Activated CD4-positive, alpha-beta T cell treated with anti-CD3 and anti-CD28 coated beads, Interleukin-2, amount 50 U/mL, for 48 hours (primary cell): ENCODE data around the gene YPEL1.
A peak's percentile ranks its signal among the peaks of the same experiment; 100 is the strongest.
"Not testable (repeated sequence)": the region's sequence is repeated elsewhere in the genome, so short reads cannot be mapped to it uniquely, and the experiment has no call there.

Experiments
- DNase-seq, 2 experiments: peaks; one replicate each; pipeline ENCODE4 v3.0.0-alpha.2; 2020

YPEL1 gene

GRCh38 chr22:21753374-21754111 is 17.9 kb upstream of the YPEL1 start:
- DNase-seq = no peak

- DNase-seq = no peak
These were observed 16.7 kb upstream of the YPEL1 start for GRCh38 chr22:21752276-21752675.

- no peak for DNase-seq
These were observed 10.4 kb upstream of the YPEL1 start for GRCh38 chr22:21745948-21746347.

GRCh38 chr22:21744917-21745316 is 9.3 kb upstream of the YPEL1 start:
- DNase-seq = not testable (repeated sequence)

- DNase-seq = no peak
These were observed 6.2 kb upstream of the YPEL1 start for GRCh38 chr22:21741790-21742189.

- DNase-seq = no peak
These were observed 5.5 kb upstream of the YPEL1 start for GRCh38 chr22:21741059-21741458.

- DNase-seq = no peak
These were observed 4.3 kb upstream of the YPEL1 start for GRCh38 chr22:21739828-21740377.

- no peak for DNase-seq
These were observed 3.4 kb upstream of the YPEL1 start for GRCh38 chr22:21738966-21739365.

GRCh38 chr22:21738081-21738480 is 2.5 kb upstream of the YPEL1 start:
- no peak for DNase-seq

- no peak for DNase-seq
These were observed 1.4 kb upstream of the YPEL1 start for GRCh38 chr22:21736948-21737347.

GRCh38 chr22:21736084-21736642 is 569 bp upstream of the YPEL1 start:
- DNase-seq = no peak

- DNase-seq = no peak
These were observed 924 bp downstream of the YPEL1 start for GRCh38 chr22:21734540-21735199.

- DNase-seq = no peak
These were observed 4.1 kb downstream of the YPEL1 start for GRCh38 chr22:21731503-21731902.

- no peak for DNase-seq
These were observed 4.9 kb downstream of the YPEL1 start for GRCh38 chr22:21730535-21731308.

GRCh38 chr22:21729184-21729583 is 6.4 kb downstream of the YPEL1 start:
- DNase-seq = not testable (repeated sequence)

- DNase-seq = no peak
These were observed 7.3 kb downstream of the YPEL1 start for GRCh38 chr22:21728270-21728669.

- DNase-seq = no peak
These were observed 7.8 kb downstream of the YPEL1 start for GRCh38 chr22:21727768-21728167.

GRCh38 chr22:21727159-21727558 is 8.4 kb downstream of the YPEL1 start:
- no peak for DNase-seq

GRCh38 chr22:21726650-21727049 is 8.9 kb downstream of the YPEL1 start:
- DNase-seq = peak; percentile 33 to 43

- DNase-seq = no peak
These were observed 9.5 kb downstream of the YPEL1 start for GRCh38 chr22:21725956-21726649.

GRCh38 chr22:21724496-21724895 is 11.1 kb downstream of the YPEL1 start:
- not testable (repeated sequence) for DNase-seq

- DNase-seq = not testable (repeated sequence)
These were observed 14.3 kb downstream of the YPEL1 start for GRCh38 chr22:21721195-21721852.
